Endothelial cell of umbilical vein (primary cell): Measurements from ENCODE around the gene TCP11L2. TPM values are rescaled to one million over a fixed set of nuclear protein-coding genes. Genes with fewer than 3 reads are reported as not detected.

Experiments
- BruUV-seq: library from RNA; stranded (reverse); fragments of 400-500 nt; replicated peaks from 2 replicates; lab custom pipeline; 2021; lab: Mats Ljungman, UMichigan
- CTCF ChIA-PET: fragments of 300-600, 350-600 bp; sonication (Branson Sonifier 250); formaldehyde crosslinking; loops from one replicate; lab custom pipeline; 2021; ENCODE audit warnings: antibody characterized with exemption, inconsistent platforms; lab: Charles Lee
- POLR2A ChIA-PET: fragments of 300-600, 350-600 bp; sonication (Branson Sonifier 250); formaldehyde crosslinking; loops from one replicate; lab custom pipeline; 2021; ENCODE audit warnings: antibody characterized with exemption, inconsistent platforms; lab: Charles Lee
- DNase-seq: peaks from one replicate; pipeline ENCODE4 v3.0.0-alpha.2; 2011; ENCODE audit warnings: low read depth, low spot score
- FAIRE-seq: peaks from 2 replicates; lab custom pipeline; 2011; peaks lifted over from hg19 to GRCh38; lab: Jason Lieb, UNC
- H2AFZ ChIP-seq: 2 replicates; pipeline ENCODE4 v1.6.0; 2012; ENCODE audit warnings: low read depth, low read length, control low read depth, inconsistent platforms
- H3K27ac ChIP-seq: 2 replicates; pipeline ENCODE4 v1.5.1; 2011; ENCODE audit warnings: low read depth, mild to moderate bottlenecking, control low read depth, low read length, moderate library complexity; ENCODE audit not compliant: insufficient read depth
- H3K27me3 ChIP-seq, 2 experiments: 2 replicates each; pipeline versions ENCODE4 v1.6.0 to v1.6.1; 2011; ENCODE audit warnings: low read length in 2 of 2, mixed read lengths in 1 of 2; ENCODE audit not compliant: control insufficient read depth in 2 of 2, insufficient read depth in 2 of 2
- H3K36me3 ChIP-seq, 2 experiments: 2 replicates in 1 of 2; 3 replicates in 1 of 2; pipeline ENCODE4 v1.5.1; 2011; ENCODE audit warnings: low read length in 2 of 2, mild to moderate bottlenecking in 1 of 2, moderate library complexity in 1 of 2; ENCODE audit not compliant: control insufficient read depth in 2 of 2, insufficient read depth in 2 of 2; ENCODE audit errors: extremely low read depth in 1 of 2
- H3K4me1 ChIP-seq: 3 replicates; pipeline ENCODE4 v1.5.1; 2011; ENCODE audit warnings: mild to moderate bottlenecking, low read length; ENCODE audit not compliant: control insufficient read depth, insufficient read depth; ENCODE audit errors: extremely low read depth
- H3K4me2 ChIP-seq: 2 replicates; pipeline ENCODE4 v1.6.1; 2011; ENCODE audit warnings: low read length, control low read depth, mixed read lengths; ENCODE audit not compliant: insufficient read depth
- H3K4me3 ChIP-seq, 3 experiments: fragments of 200-600 bp in 1 of 3; sonication (generic), shearing (Covaris generic) in 1 of 3; replicated peaks in 1 of 3; 2 replicates each; pipeline ENCODE4 v1.5.1; 2011 to 2016; ENCODE audit warnings: control low read depth in 3 of 3, low read length in 3 of 3, mild to moderate bottlenecking in 2 of 3, inconsistent platforms in 1 of 3, low read depth in 1 of 3, moderate library complexity in 1 of 3; ENCODE audit not compliant: insufficient read depth in 1 of 3
- H3K79me2 ChIP-seq: 2 replicates; pipeline ENCODE4 v1.6.0; 2012; ENCODE audit warnings: low read length, inconsistent platforms; ENCODE audit not compliant: control insufficient read depth, insufficient read depth
- H3K9ac ChIP-seq: replicated peaks from 2 replicates; pipeline ENCODE3; 2011; ENCODE audit warnings: low read length, control low read depth; ENCODE audit not compliant: insufficient read depth; ENCODE audit errors: extremely low read depth
- H3K9me1 ChIP-seq: replicated peaks from 3 replicates; pipeline ENCODE4 v1.6.0; 2011; ENCODE audit warnings: mild to moderate bottlenecking, low read length; ENCODE audit not compliant: control insufficient read depth, insufficient read depth; ENCODE audit errors: extremely low read depth
- H3K9me3 ChIP-seq: replicated peaks from 2 replicates; pipeline ENCODE4 v1.5.1; 2012; ENCODE audit warnings: low read length, inconsistent platforms; ENCODE audit not compliant: control insufficient read depth, insufficient read depth
- H4K20me1 ChIP-seq: replicated peaks from 2 replicates; pipeline ENCODE3; 2011; ENCODE audit warnings: mild to moderate bottlenecking, low read length; ENCODE audit not compliant: control insufficient read depth, insufficient read depth; ENCODE audit errors: extremely low read depth
- CTCF ChIP-seq, 2 donors: IDR thresholded peaks; 1 replicate in 1 of 2; 2 replicates in 1 of 2; pipeline ENCODE4 v1.5.1; 2011; ENCODE audit warnings: low read length in 2 of 2, mild to moderate bottlenecking in 2 of 2, moderate library complexity in 2 of 2, control low read depth in 1 of 2, inconsistent platforms in 1 of 2, low read depth in 1 of 2; ENCODE audit not compliant: insufficient read depth in 1 of 2; ENCODE audit errors: extremely low read depth in 1 of 2
- EZH2 ChIP-seq: IDR thresholded peaks from 2 replicates; pipeline ENCODE4 v1.6.1; 2012; ENCODE audit warnings: borderline replicate concordance, low read depth, mild to moderate bottlenecking, moderate library complexity, low read length, inconsistent platforms; ENCODE audit not compliant: severe bottlenecking
- FOS ChIP-seq: IDR thresholded peaks from 2 replicates; pipeline ENCODE4 v1.6.1; 2011; ENCODE audit warnings: mild to moderate bottlenecking, low read length, moderate library complexity, borderline replicate concordance; ENCODE audit not compliant: insufficient read depth
- GATA2 ChIP-seq: IDR thresholded peaks from 2 replicates; pipeline ENCODE4 v1.7.0; 2011; ENCODE audit warnings: low read depth, mild to moderate bottlenecking, moderate library complexity, mixed read lengths, low read length; ENCODE audit not compliant: insufficient read length, insufficient read depth
- JUN ChIP-seq: IDR thresholded peaks from 2 replicates; pipeline ENCODE4 v1.6.1; 2011; ENCODE audit warnings: borderline replicate concordance, low read depth; ENCODE audit not compliant: insufficient read length, insufficient read depth
- MAX ChIP-seq: IDR thresholded peaks from 2 replicates; pipeline ENCODE4 v1.6.1; 2011; ENCODE audit not compliant: insufficient read depth, insufficient read length
- MYC ChIP-seq: IDR thresholded peaks from one replicate; pipeline ENCODE4 v1.6.1; 2011; ENCODE audit warnings: mild to moderate bottlenecking, low read depth, low read length
- POLR2A ChIP-seq: IDR thresholded peaks from 2 replicates; pipeline ENCODE4 v1.6.1; 2012; ENCODE audit warnings: low read depth, mild to moderate bottlenecking, control low read depth, low read length
- POLR2AphosphoS5 ChIP-seq: IDR thresholded peaks from 2 replicates; pipeline ENCODE4 v1.6.1; 2012; ENCODE audit warnings: low read depth, mild to moderate bottlenecking, control low read depth, low read length, moderate library complexity; ENCODE audit not compliant: insufficient read depth
- dilution Hi-C: fragments of 300-500 bp; cut with MboI; formaldehyde crosslinking; loops from one replicate; pipeline ENCODE4 v1.15.0; 2019; ENCODE audit warnings: low sequenced_read_pairs; ENCODE audit not compliant: extremely low pct_ligation_motif_present
- intact Hi-C: fragments of 100-400 bp; cut with micrococcal nuclease; formaldehyde crosslinking; loops from one replicate; pipeline ENCODE4 v1.10.0; 2022
- polyA plus RNA-seq, 4 experiments: library from polyadenylated mRNA; depleted of rRNA in 3 of 4; stranded (reverse) in 3 of 4; unstranded in 1 of 4; fragments of >200 nt; gene quantifications; 2 replicates each; pipeline versions ENCODE4 v1.2.1 to v1.2.3, GENCODE V29; 2011 to 2012; ENCODE audit warnings: missing spikeins in 1 of 4
- total RNA-seq: library from RNA; stranded (reverse); gene quantifications from 2 replicates; pipeline ENCODE4 v1.2.3, GENCODE V29; 2021

TCP11L2 gene
- total and polyA plus RNA-seq, 2 donors (not counting 3 experiments of a cell fraction or from before 2014, with no cell fraction given), result 6.0 to 18.7 TPM

GRCh38 chr12:106269150-106269771 lies 33.3 kb upstream of the TCP11L2 start:
- H3K4me3 ChIP-seq, result no peak overlapping the region
- no peaks in the 10 kb centered on the region for H3K9me3 ChIP-seq
- H2AFZ ChIP-seq, result no peak overlapping the region
- no peak overlapping the region for H3K27ac ChIP-seq
- no peaks in the 10 kb centered on the region for H3K4me1 ChIP-seq
- dilution Hi-C loops (no loop called here), intact Hi-C loops (no loop called here)
- H3K4me2 ChIP-seq, result no peak overlapping the region
- CTCF ChIA-PET, result interaction anchor here (1.0 to 2.4 kb wide), 3 partner anchors 10 to 33 kb away, joined by 3 to 8 read pairs (median 3); no protein-coding TSS in a partner anchor
- BruUV-seq, result no TSS peak
- no peak overlapping the region for H3K9ac ChIP-seq
- no peaks in the 10 kb centered on the region for H3K9me1 ChIP-seq
- DNase-seq (no peak), FAIRE-seq (no peak)
- H3K36me3 ChIP-seq, result no peaks in the 10 kb centered on the region
- H4K20me1 ChIP-seq, result no peaks in the 10 kb centered on the region
- TF ChIP-seq CTCF (IDR thresholded peaks at IDR 0.05; ENCODE audit: extremely low read depth in 1 of 2, insufficient read depth in 1 of 2, low read depth in 1 of 2, low read length in 2 of 2), result no peak
- TF ChIP-seq POLR2A, result no peak
- no peak for TF ChIP-seq MAX
- no peak for TF ChIP-seq GATA2
- TF ChIP-seq JUN, result no peak
- TF ChIP-seq FOS, result no peak
- TF ChIP-seq MYC, result no peak
- TF ChIP-seq EZH2, result no peak
- TF ChIP-seq POLR2AphosphoS5, result no peak
- H3K27me3 ChIP-seq, result peaks cover 3 to 14% of the 10 kb centered on the region in 2 experiments
- no peaks in the 10 kb centered on the region for H3K79me2 ChIP-seq
- POLR2A ChIA-PET, result no interaction called here
